Measurements from ENCODE around the gene GJA4.
"Not testable (repeated sequence)": the region's sequence is repeated elsewhere in the genome, so short reads cannot be mapped to it uniquely, and the experiment has no call there.

The GJA4 gene

GRCh38 chr1:34770891-34771504 is 21.8 kb upstream of the GJA4 start:
- DNase-seq (ENCODE audit: low spot score) = no peak

- DNase-seq (ENCODE audit: low spot score) = no peak
These were observed 21.0 kb upstream of the GJA4 start for GRCh38 chr1:34771573-34772371.

GRCh38 chr1:34773114-34773513 is 19.7 kb upstream of the GJA4 start:
- DNase-seq (ENCODE audit: low spot score) = not testable (repeated sequence)

- no peak for DNase-seq (ENCODE audit: low spot score)
These were observed 17.8 kb upstream of the GJA4 start for GRCh38 chr1:34774957-34775356.

- DNase-seq (ENCODE audit: low spot score) = no peak
These were observed 15.9 kb upstream of the GJA4 start for GRCh38 chr1:34776911-34777310.

- DNase-seq (ENCODE audit: low spot score) = no peak
These were observed 15.1 kb upstream of the GJA4 start for GRCh38 chr1:34777519-34778321.

- no peak for DNase-seq (ENCODE audit: low spot score)
These were observed 14.4 kb upstream of the GJA4 start for GRCh38 chr1:34778381-34778780.

- DNase-seq (ENCODE audit: low spot score) = no peak
These were observed 13.8 kb upstream of the GJA4 start for GRCh38 chr1:34779005-34779404.

GRCh38 chr1:34779526-34779925 is 13.3 kb upstream of the GJA4 start:
- DNase-seq (ENCODE audit: low spot score) = no peak

GRCh38 chr1:34779962-34780361 is 12.8 kb upstream of the GJA4 start:
- no peak for DNase-seq (ENCODE audit: low spot score)

GRCh38 chr1:34780528-34780927 is 12.3 kb upstream of the GJA4 start:
- DNase-seq (ENCODE audit: low spot score) = no peak

GRCh38 chr1:34781071-34781843 is 11.5 kb upstream of the GJA4 start, which contains the start of gene GJB3:
GJB3 (plus strand) TSS chr1:34781214; CDS start chr1:34784763, 3,549 bp downstream.
- no peak for DNase-seq (ENCODE audit: low spot score)

GRCh38 chr1:34781844-34782391 is 10.9 kb upstream of the GJA4 start:
- no peak for DNase-seq (ENCODE audit: low spot score)

GRCh38 chr1:34784751-34785221 is 8.0 kb upstream of the GJA4 start:
- DNase-seq (ENCODE audit: low spot score) = no peak

GRCh38 chr1:34785231-34785874 is 7.4 kb upstream of the GJA4 start:
- DNase-seq (ENCODE audit: low spot score) = no peak

GRCh38 chr1:34785875-34786470 is 6.8 kb upstream of the GJA4 start:
- DNase-seq (ENCODE audit: low spot score) = no peak

GRCh38 chr1:34786521-34787325 is 6.1 kb upstream of the GJA4 start:
- DNase-seq (ENCODE audit: low spot score) = no peak

GRCh38 chr1:34787461-34788420 is 5.1 kb upstream of the GJA4 start:
- DNase-seq (ENCODE audit: low spot score) = no peak

- DNase-seq (ENCODE audit: low spot score) = no peak
These were observed 1.8 kb upstream of the GJA4 start for GRCh38 chr1:34790985-34791384.
